HFF-Myc (cell line): ENCODE measurements around the gene ADCY9.
A peak's percentile ranks its signal among the peaks of the same experiment; 100 is the strongest.

ENCODE experiments used
- DNase-seq: peaks from one replicate; pipeline ENCODE4 v3.0.0-alpha.2; 2011; ENCODE audit warnings: low read depth; ENCODE audit errors: extremely low read depth
- H3K4me3 ChIP-seq: replicated peaks from 2 replicates; pipeline ENCODE4 v1.5.1; 2011; ENCODE audit warnings: low read depth, mild to moderate bottlenecking, control low read depth, low read length
- TF ChIP-seq, protein P1 (sequence below): IDR thresholded peaks from 2 replicates; pipeline ENCODE4 v1.5.1; 2012; ENCODE audit warnings: mild to moderate bottlenecking, low read depth, low read length, control low read depth; ENCODE audit errors: missing control alignments

ADCY9 gene

DNA sequence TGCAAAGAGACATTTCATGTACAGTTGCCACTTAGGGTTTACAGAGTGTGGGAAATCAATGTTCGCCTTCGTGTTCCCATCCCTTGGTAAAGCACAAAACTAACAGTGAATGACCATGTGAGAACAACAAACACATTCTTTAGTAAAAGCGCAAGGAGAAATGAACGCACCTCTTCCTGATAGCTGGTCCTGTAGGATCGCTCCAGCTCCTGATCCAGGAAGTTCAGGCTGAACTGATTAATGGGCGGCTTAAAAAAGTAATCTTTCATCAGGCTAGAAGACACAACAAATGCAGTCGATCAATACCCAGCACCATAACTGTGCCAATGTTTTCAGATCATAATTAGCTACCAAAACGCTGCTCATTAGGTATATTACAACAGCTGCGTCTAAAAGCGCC is 127.4 kb downstream of the ADCY9 start:
- TF ChIP-seq, protein P1, sequence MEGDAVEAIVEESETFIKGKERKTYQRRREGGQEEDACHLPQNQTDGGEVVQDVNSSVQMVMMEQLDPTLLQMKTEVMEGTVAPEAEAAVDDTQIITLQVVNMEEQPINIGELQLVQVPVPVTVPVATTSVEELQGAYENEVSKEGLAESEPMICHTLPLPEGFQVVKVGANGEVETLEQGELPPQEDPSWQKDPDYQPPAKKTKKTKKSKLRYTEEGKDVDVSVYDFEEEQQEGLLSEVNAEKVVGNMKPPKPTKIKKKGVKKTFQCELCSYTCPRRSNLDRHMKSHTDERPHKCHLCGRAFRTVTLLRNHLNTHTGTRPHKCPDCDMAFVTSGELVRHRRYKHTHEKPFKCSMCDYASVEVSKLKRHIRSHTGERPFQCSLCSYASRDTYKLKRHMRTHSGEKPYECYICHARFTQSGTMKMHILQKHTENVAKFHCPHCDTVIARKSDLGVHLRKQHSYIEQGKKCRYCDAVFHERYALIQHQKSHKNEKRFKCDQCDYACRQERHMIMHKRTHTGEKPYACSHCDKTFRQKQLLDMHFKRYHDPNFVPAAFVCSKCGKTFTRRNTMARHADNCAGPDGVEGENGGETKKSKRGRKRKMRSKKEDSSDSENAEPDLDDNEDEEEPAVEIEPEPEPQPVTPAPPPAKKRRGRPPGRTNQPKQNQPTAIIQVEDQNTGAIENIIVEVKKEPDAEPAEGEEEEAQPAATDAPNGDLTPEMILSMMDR: no peak
- DNase-seq: no peak
- no peak overlapping the region for H3K4me3 ChIP-seq

DNA sequence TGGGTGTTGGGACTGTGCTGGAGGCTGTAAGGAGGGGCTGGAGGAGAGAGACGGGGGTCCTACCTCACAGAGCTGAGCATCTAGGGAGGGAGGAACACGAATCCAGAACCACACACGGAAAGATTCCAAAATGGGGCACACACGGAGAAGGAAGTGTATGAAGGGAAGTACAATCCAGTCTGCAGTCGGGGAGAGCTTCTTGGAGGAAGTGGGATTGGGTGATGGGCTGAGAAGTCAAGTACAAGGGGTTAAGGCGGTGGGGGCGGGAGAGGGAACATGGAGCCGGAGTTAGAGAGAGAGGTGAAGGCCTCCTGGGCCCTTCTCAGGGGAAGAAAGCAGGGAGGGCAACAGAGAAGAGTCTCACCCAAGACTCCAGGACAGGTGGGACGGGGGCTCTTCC is 128.2 kb downstream of the ADCY9 start:
- H3K4me3 ChIP-seq: no peak overlapping the region
- TF ChIP-seq, protein P1: no peak
- DNase-seq: no peak

DNA sequence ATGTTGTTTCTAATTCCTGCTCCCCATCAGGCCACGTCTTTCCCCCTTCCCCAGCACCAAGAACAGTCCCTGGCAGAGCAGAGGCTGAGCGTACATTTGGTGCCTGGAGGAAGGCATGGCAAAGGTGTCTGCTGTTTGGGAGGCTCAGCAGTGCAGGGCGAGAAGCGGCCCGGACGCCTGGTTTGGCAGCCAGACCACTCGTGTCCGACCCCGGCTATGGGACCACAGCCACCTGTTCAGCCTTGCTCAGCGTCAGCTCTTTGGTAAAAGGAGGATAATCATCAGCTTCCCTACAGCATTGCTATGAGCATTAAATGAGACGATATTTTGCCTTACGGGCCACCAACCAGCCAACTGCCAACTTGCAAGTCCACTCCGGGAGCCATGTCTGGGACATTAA is 129.0 kb downstream of the ADCY9 start:
- no peak overlapping the region for H3K4me3 ChIP-seq
- TF ChIP-seq, protein P1: no peak
- DNase-seq: no peak

DNA sequence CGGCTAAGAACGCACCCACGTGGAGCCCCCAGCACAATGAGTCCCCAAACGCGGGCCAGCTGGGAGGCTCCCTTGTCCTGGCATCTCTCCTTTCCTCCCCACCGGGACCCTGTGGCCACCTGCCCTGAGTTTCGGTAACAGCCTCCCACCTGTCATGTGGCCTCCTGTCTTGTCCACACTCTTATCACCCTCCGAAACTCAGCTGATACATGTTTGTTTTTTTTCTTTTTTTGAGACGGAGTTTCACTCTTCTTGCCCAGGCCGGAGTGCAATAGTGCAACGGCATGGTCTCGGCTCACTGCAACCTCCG is 130.1 kb downstream of the ADCY9 start:
- TF ChIP-seq, protein P1: no peak
- DNase-seq: no peak
- no peak overlapping the region for H3K4me3 ChIP-seq

DNA sequence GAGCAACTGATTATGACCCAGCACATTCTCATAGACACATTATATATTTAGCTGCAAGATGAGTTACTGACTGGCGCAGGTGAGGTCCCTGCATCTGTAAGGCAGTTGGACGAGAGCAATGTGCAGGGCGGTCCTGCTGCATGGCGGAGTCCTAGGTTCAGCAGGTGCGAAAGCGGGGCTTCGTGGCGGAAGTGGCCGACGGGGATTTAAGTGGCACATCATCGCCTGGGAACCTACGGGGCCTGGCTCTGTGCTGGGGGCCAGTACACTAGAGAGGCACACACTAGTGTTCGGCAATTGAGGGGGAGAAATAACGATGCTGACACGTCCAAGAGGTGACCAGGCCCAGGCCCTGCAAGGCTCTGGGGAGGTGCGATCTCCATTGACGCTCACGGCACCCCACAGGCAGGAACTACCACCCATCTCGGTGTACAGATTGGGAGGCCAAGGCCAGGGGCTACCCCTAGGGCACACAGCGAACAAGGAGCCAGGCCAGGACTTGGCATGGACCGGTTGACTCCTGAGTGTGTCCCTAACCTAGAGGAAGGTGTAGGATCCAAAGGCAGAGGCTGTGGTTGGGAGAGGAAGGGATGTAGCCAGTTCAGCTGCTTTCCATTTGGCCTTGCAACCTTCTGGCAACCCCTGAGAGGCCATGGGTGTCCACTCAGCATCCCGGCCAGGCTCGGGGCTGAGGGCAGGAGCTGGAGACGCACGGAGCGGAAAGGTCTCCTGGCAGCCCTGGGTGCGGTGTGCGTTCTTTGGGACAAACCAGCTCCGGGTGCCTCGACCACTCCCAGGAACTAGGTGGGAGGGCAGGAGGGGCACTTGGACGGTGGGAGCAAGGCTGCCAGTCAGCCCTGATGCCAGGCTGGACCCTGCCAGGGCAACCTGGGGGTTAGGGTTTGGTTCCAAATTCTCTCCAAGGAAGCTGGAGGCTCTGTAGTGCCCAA is 131.9 kb downstream of the ADCY9 start:
- DNase-seq: no peak
- TF ChIP-seq, protein P1: no peak
- H3K4me3 ChIP-seq: no peak overlapping the region

DNA sequence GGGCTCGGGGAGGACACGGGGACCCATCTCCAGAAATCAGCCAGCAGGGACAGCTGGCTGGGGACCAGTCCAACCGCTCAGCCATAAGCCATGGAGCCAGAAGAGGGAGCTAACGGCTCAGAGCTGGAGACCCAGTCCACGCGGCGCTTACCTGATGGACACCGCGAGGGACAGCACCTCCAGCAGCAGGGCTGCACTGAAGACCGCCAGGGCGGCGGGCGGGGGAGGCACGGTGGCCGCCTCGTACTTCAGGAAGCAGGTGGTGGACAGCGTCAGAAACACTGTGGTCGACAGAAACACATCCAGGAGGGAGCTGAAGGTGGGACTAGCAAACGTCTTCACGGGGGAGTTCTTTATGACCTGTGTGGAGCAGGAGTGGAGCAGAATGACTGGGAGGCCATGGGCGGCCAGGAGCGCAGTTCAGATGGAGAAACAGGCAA is 133.1 kb downstream of the ADCY9 start:
- H3K4me3 ChIP-seq: no peak overlapping the region
- DNase-seq: no peak
- TF ChIP-seq, protein P1: peak; percentile 69

DNA sequence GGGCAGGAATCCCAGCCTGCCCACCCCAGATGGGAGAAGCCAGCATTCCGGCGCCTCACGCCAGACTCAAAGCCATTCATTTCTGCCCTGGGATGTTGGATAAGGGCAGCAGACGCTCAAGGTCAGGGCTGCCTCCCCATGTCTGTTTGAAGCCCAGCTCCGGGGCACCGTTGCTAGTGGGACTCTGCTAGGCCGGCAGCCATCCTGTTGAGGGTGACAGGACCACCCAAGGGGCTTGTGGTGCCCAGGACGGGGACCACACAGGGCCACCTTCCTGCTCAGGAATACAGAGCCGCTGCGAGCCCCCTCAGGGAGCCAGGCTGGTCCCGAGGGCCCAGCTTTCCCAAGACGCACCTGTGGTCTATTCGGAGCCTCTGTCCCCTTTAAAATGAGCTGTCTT is 134.0 kb downstream of the ADCY9 start:
- TF ChIP-seq, protein P1: no peak
- H3K4me3 ChIP-seq: no peak overlapping the region
- no peak for DNase-seq
